SKM-1 treated with dmso at 0.1 percent for 144 hours (cell line): Measurements from ENCODE around the gene TAPT1.

Source experiments
- DNase-seq: peaks from one replicate; lab custom pipeline; 2025; ENCODE audit not compliant: unreplicated experiment; lab: John Stamatoyannopoulos, UW

Gene TAPT1

GRCh38 chr4:16140231-16140878 is 85.9 kb downstream of the TAPT1 start:
- DNase-seq = no peak

DNA sequence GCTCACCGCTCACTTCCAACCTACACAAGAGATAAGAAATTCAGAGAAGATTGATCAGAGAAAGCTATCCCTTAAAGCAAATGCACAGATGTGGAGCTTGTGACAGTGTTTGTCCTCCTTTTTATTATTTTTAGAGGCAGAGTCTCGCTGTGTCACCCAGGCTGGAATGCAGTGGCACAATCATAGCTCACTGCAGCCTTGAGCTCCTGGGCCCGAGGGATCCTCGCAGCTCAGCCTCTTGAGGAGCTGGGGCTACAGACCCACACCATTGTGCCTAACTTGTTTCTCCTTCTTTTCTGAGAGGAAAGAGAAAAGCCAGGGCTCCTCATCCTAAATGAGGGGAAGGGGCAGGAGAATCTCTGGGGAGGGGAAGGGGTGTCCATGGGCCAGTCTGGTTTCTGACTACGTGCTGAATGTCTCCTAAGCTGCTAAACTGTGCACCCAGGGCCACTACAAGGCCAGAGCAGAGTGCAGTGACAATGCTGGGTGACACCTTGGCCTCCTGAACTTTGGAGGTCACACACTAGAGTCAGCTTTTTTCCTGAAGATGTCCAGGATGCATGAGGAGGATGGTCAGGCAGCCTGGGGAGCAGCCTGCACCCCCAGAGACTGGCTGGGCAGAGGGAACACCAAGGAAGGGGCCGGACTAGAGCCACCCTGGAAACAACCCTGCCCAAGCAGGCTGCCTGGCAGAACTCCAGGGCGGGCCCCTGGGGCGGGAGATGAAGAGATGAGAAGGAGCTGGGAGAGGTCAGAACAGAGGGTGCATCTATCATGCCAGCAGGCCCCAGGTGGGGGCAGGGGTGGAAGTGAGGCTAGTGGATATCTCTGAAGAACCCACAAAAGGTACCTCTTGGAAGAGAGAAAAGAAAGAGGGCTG is 87.0 kb downstream of the TAPT1 start:
- DNase-seq = no peak

DNA sequence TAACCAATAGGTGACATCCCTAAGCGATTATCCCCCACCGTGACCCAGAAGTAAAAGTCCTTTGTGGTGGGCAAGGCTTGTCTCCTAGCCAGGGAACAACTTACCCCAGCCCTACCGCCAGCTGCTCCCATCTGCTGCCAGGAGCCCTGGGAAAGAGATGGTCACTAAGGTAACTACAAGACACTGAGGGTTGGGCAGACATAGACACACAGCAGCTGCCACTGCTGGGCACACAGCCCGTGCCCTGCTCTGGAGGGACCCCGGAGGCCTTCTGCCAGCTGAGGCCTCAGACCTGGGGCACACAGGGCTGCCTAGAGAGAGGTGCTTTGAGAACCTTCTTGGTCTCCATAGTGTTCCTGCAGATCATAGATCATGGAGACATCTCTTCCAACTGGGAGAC is 89.4 kb downstream of the TAPT1 start:
- no peak for DNase-seq

GRCh38 chr4:16136311-16136710 is 90.0 kb downstream of the TAPT1 start:
- DNase-seq = no peak

GRCh38 chr4:16133406-16133805 is 92.9 kb downstream of the TAPT1 start:
- DNase-seq = no peak

DNA sequence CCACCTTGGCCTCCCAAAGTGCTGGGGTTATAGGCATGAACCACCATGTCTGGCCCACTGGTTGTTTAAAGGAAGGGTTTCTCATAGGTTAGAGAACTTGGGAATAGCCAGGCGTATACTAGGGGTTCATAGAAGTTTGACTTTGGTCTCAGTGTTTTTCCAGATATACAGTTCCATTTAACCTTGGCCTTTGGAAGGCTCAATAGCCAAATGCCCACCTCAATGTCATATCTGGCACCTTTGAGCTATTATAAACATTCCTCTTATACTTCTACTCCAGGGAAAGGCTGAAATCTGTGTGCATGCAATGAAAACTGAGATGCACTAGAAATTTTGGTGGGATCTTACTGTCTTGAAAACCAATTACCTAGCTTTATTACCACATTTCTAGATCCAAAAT is 95.0 kb downstream of the TAPT1 start:
- no peak for DNase-seq

DNA sequence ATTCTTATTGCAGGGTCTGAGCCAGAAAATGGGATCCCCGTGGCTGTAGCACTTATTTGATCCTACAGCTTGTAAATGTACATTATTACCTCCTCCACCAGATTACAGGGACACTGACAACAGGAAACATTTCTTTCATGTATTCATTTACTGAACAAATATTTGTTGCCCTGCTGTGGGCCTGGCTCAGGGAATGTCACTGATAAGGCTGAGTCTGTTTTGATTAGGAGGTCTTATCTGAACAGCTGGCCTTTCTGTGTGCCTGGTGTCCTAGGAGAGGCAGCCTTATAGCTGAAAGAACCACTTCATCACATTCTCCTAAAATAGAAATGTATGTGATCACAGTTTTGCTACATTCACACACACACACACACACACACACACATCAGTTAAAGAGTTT is 96.9 kb downstream of the TAPT1 start:
- DNase-seq = no peak

DNA sequence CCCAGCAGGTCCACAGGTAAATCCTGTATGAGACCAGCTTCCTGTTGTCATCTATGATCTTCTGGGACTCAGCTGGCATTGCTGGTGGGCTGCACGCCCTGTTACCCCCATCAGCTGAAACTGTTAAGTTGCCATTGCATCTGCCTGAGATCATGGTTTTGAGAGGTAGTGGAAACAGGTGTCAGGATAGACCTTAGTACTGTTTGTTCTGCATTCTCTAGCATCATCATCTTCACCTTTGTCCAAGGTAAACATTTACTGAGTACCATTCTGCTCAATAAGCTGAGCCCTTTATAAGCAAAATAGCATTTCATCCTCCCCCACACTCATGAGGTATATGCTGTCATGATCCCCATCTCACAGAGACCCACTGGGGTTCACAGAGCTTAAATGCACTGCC is 99.6 kb downstream of the TAPT1 start:
- DNase-seq = no peak

DNA sequence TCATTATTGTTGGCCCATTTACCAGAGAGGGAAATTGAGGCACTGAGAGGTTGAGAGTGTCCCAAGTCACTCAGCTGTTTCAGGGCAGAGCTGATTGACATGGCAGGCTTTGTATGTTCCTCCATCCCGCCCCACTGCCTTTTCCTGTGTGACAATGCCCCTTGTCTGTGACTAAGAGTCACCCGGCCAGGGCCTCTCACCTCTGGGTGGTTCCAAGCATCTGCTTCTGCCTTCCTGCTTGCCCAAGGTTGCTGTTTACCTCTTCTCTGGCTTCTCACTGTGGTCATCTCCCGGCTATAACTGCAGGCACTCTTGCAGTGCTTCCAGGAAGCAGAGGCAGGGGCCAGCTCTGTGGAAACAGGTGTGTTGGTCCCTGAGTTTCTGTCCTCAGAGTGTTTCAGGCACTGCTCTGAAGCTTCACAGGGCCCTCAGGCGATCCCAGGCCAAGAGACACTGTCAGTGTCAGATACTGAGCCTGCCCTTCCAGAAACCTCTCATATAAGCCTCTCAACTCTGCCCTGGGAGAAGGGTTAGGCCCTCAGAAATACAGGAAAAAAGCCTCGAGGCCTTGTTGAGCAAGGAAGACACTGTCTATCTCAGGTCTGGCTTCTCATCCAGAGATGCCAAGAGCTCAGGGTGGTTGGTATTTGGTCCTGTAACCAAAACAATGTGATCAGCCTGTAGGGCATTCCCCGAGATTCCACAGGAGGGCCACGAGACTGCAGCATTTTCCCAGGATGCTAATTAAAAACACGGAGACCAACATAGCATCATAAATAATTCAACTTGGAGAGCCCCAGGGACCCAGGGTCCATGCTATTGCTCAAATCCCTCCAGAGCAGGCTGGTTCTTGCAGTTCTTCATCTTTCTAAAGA is 100.5 kb downstream of the TAPT1 start:
- no peak for DNase-seq

DNA sequence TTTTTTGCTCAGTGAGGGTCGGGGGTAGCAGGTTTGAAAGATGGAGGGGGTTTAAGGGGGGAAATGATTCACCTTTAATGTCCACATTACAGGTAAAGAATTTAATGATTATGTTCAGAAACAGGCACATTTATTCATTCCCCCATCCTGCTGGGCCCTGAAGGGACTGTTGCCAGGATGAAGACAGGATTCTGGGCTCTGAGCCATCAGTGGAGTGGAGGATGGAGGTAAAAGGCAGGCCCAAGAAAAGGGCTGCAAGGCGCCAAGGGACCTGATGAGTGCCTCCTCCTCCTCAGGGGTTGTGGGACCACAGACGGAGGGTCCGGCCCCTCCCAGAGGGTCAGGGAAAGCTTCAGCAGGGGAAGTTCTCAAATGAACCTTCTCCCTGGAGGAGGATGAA is 102.0 kb downstream of the TAPT1 start:
- DNase-seq = no peak

GRCh38 chr4:16123356-16124084 is 102.8 kb downstream of the TAPT1 start:
- DNase-seq = no peak

DNA sequence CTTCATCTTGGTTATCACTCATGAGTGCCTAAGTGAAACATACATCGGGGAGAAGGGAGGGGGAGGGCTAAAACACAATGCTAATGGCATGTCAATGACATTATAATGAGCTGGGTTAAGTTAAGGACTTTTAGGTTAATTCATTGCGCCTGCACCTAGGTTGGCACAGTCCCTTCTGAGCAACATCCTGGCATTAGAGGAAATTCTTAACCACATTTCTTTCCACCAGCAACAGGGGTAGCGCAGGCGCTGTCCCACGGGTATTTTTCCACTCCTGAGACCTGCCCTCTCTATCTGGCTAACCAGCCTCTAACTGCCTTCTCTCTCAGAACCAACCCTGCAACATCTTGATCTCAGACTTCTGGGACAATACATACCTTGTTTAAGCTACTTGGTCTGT is 103.5 kb downstream of the TAPT1 start:
- no peak for DNase-seq

GRCh38 chr4:16122308-16122711 is 104.0 kb downstream of the TAPT1 start:
- peak; percentile 77 for DNase-seq

DNA sequence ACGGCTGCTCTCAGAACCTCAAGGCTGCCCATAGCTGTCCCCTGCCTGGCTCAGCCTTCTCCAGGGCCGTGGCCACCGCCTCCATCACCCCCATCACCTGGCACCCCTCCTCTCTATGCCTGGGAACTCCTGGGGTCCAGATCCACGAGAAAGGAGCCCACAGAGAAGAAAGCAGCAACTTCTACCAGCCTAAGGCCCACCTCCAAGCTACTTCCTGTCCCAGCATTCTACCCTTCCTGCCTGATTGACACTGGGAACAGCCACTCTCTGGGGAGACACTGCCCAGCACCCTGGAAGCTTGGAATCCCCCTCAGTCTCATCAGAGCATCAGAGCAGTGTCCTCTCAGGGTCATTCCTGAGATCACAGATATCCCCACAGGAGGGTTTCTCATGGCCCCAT is 105.6 kb downstream of the TAPT1 start:
- DNase-seq = no peak

DNA sequence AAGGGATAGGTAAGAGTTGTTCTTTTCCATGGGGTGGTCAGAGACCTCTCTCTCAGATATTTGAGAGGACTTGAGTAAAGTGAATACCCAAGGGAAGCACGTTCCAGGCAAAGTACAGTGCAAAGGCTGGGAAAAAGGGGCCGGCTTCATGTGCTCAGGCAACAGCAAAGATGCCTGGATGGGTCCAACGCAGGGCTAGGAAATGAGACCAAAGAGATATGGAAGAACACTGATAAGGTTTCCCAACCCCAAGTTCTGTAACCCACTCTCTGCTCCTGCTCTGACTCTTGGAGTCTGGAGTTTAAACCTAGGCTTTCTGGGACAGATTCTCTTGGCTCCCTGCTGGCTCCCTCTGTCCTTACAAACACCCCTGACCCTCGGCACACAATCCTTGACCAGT is 106.3 kb downstream of the TAPT1 start:
- no peak for DNase-seq

GRCh38 chr4:16118090-16118489 is 108.2 kb downstream of the TAPT1 start:
- DNase-seq = no peak

GRCh38 chr4:16117164-16117563 is 109.1 kb downstream of the TAPT1 start:
- no peak for DNase-seq

DNA sequence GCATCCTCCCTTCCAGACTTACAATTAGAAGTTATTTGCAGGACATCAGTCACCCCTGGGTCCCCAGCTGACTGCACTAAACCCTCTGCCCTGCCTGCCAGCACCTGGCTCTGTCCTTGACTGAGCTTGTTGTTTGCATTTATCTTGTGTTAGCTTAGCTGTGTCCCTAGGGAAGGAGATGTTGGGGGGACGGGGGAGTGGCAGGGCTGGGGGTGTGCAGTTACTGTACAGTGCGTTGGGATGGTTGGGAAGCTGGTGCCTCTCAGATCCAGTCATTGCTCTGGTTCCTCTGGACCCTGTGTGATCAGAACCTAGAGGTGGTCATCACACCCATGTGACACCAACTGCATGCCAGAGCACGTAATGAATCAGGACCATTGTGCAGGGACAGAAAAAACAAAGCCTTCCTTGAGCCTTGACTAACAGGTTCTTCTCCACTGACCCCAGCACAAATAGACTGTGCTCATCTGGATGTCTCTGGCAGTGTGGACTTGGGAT is 109.7 kb downstream of the TAPT1 start:
- no peak for DNase-seq

DNA sequence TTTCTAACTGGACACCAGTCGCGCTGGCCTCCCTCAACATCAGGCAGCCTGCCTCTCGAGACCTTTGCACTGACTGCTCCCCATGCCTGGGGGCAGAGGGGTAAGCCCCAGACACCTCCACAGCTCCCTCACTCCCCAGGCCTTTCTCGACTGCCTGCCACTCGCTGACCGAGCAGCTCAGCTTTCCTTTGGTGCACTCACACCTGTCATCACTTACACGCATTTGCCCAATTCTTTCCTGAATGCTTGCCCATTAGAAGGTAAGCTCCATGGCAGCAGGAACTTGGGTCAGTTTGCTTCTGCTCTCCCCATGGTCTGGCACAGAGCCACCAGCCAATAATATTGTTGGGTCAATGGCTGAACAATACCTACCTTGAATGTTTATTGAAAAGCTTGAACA is 110.3 kb downstream of the TAPT1 start:
- DNase-seq = no peak

GRCh38 chr4:16114546-16114945 is 111.7 kb downstream of the TAPT1 start:
- no peak for DNase-seq

DNA sequence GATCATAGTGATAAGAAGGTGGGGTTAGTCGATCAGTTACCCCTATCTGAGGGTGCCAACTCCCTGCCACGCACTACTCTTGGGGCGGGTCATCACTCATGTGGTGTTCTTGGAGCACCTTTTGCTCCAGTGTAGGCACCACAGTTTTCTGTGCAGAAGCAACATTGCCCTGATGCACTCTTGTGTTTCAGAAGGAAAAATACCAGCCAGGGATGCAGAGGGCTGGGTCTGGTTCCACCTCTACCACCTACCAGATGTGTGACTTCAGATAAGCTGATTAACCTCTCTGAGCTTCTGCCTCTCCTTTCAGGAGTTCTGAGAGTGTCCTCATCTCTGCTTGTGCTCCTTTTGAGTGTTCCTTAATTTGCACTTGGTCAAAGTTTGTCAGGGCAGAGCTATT is 112.5 kb downstream of the TAPT1 start:
- DNase-seq = no peak
